IMR-90 (cell line): Measurements from ENCODE around the gene PTN. TPM values are rescaled to one million over a fixed set of nuclear protein-coding genes. Genes with fewer than 3 reads are reported as not detected.

Source experiments
- ATAC-seq: fragments of 200-7000 bp; cut with Tn5 transposase; 2 replicates; pipeline ENCODE4 v1.9.1; 2020; ENCODE audit warnings: low read depth, mild to moderate bottlenecking, moderate library complexity
- BruUV-seq: library from RNA; stranded (reverse); fragments of 400-500 nt; replicated peaks from 2 replicates; lab custom pipeline; 2021; lab: Mats Ljungman, UMichigan
- CTCF ChIA-PET: fragments of 300-600 bp; formaldehyde crosslinking; extraction: SDS; loops from one replicate; lab custom pipeline; 2021; ENCODE audit warnings: antibody characterized with exemption; lab: Yijun Ruan, JAX
- POLR2A ChIA-PET: fragments of 300-600 bp; sonication (Branson Sonifier 250); formaldehyde crosslinking; loops from one replicate; lab custom pipeline; 2022; ENCODE audit warnings: antibody characterized with exemption; ENCODE audit not compliant: unreplicated experiment; lab: Charles Lee
- DNase-seq: peaks from one replicate; pipeline ENCODE4 v3.0.0; 2013
- H2AFZ ChIP-seq: replicated peaks from 2 replicates; pipeline ENCODE3; 2013; ENCODE audit warnings: low read length, mild to moderate bottlenecking; ENCODE audit not compliant: poor library complexity
- H2AK5ac ChIP-seq: 2 replicates; pipeline ENCODE4 v1.6.1; 2013; ENCODE audit warnings: low read depth, low read length, inconsistent platforms
- H2AK9ac ChIP-seq: replicated peaks from 2 replicates; pipeline ENCODE3; 2013; ENCODE audit warnings: mild to moderate bottlenecking, low read depth, low read length, moderate library complexity; ENCODE audit not compliant: poor library complexity
- H2BK120ac ChIP-seq: 2 replicates; pipeline ENCODE4 v1.6.1; 2013; ENCODE audit warnings: low read depth, low read length, inconsistent platforms
- H2BK15ac ChIP-seq: 3 replicates; pipeline ENCODE4 v1.6.1; 2013; ENCODE audit warnings: low read depth, low read length, inconsistent platforms
- H2BK20ac ChIP-seq: 2 replicates; pipeline ENCODE4 v1.6.1; 2013; ENCODE audit warnings: low read depth, mild to moderate bottlenecking, inconsistent platforms, low read length, moderate library complexity
- H2BK5ac ChIP-seq: 2 replicates; pipeline ENCODE4 v1.6.1; 2013; ENCODE audit warnings: mild to moderate bottlenecking, low read depth, low read length, inconsistent platforms; ENCODE audit not compliant: poor library complexity, severe bottlenecking
- H3K14ac ChIP-seq: replicated peaks from 2 replicates; pipeline ENCODE4 v1.6.1; 2013; ENCODE audit warnings: low read depth, low read length, inconsistent platforms
- H3K18ac ChIP-seq: 2 replicates; pipeline ENCODE4 v1.6.1; 2013; ENCODE audit warnings: low read depth, low read length, control low read depth
- H3K23ac ChIP-seq: 2 replicates; pipeline ENCODE4 v1.6.1; 2013; ENCODE audit warnings: low read depth, low read length, inconsistent platforms
- H3K27ac ChIP-seq: 2 replicates; pipeline ENCODE4 v1.5.1; 2013; ENCODE audit warnings: mild to moderate bottlenecking, control low read depth, low read length; ENCODE audit not compliant: insufficient read depth
- H3K27me3 ChIP-seq: 2 replicates; pipeline ENCODE4 v1.6.1; 2013; ENCODE audit warnings: low read length; ENCODE audit not compliant: control insufficient read depth, insufficient read depth
- H3K36me3 ChIP-seq: 2 replicates; pipeline ENCODE4 v1.6.1; 2013; ENCODE audit warnings: low read length, mixed read lengths; ENCODE audit not compliant: control insufficient read depth, insufficient read depth
- H3K4ac ChIP-seq: 2 replicates; pipeline ENCODE4 v1.6.1; 2013; ENCODE audit warnings: low read depth, low read length, inconsistent platforms
- H3K4me1 ChIP-seq: 2 replicates; pipeline ENCODE4 v1.6.1; 2013; ENCODE audit warnings: low read length, mixed read lengths; ENCODE audit not compliant: control insufficient read depth, insufficient read depth
- H3K4me2 ChIP-seq: 2 replicates; pipeline ENCODE4 v1.6.1; 2013; ENCODE audit warnings: low read depth, mild to moderate bottlenecking, control low read depth, low read length, moderate library complexity
- H3K4me3 ChIP-seq: 2 replicates; pipeline ENCODE4 v1.5.1; 2013; ENCODE audit warnings: low read depth, mild to moderate bottlenecking, control low read depth, low read length, moderate library complexity; ENCODE audit not compliant: insufficient read depth
- H3K56ac ChIP-seq: 2 replicates; pipeline ENCODE4 v1.6.1; 2013; ENCODE audit warnings: low read length, inconsistent platforms; ENCODE audit not compliant: insufficient read depth; ENCODE audit errors: extremely low read depth
- H3K79me1 ChIP-seq, 2 experiments: 2 replicates each; pipeline ENCODE4 v1.6.1; 2013; ENCODE audit warnings: low read length in 2 of 2, inconsistent platforms in 1 of 2, low read depth in 1 of 2
- H3K9ac ChIP-seq: 2 replicates; pipeline ENCODE4 v1.6.1; 2013; ENCODE audit warnings: low read depth, low read length, control low read depth
- H3K9me1 ChIP-seq: 2 replicates; pipeline ENCODE4 v1.6.1; 2013; ENCODE audit warnings: low read length, inconsistent platforms; ENCODE audit not compliant: insufficient read depth
- H3K9me3 ChIP-seq: 2 replicates; pipeline ENCODE4 v1.6.1; 2013; ENCODE audit warnings: low read length; ENCODE audit not compliant: control insufficient read depth, insufficient read depth
- H4K20me1 ChIP-seq: 2 replicates; pipeline ENCODE4 v1.6.1; 2013; ENCODE audit warnings: low read length, inconsistent platforms; ENCODE audit not compliant: insufficient read depth
- H4K5ac ChIP-seq: 2 replicates; pipeline ENCODE4 v1.6.1; 2013; ENCODE audit warnings: mild to moderate bottlenecking, low read depth, low read length, control low read depth
- H4K8ac ChIP-seq, 2 experiments: 2 replicates each; pipeline ENCODE4 v1.6.1; 2013; ENCODE audit warnings: low read depth in 2 of 2, low read length in 2 of 2, control low read depth in 1 of 2, inconsistent platforms in 1 of 2
- H4K91ac ChIP-seq: 2 replicates; pipeline ENCODE4 v1.6.1; 2013; ENCODE audit warnings: low read depth, low read length, inconsistent platforms; ENCODE audit not compliant: insufficient read depth
- CEBPB ChIP-seq: IDR thresholded peaks from 2 replicates; pipeline ENCODE4 v1.6.1; 2012; ENCODE audit warnings: low read depth, low read length, improper control_type of control experiment
- CHD1 ChIP-seq: IDR thresholded peaks from 2 replicates; pipeline ENCODE4 v1.6.1; 2012; ENCODE audit warnings: low read depth, low read length, improper control_type of control experiment
- MAZ ChIP-seq: IDR thresholded peaks from 2 replicates; pipeline ENCODE4 v1.6.1; 2012; ENCODE audit warnings: low read depth, mild to moderate bottlenecking, low read length, improper control_type of control experiment, moderate library complexity, borderline replicate concordance
- MXI1 ChIP-seq: IDR thresholded peaks from 2 replicates; pipeline ENCODE4 v1.6.1; 2012; ENCODE audit warnings: low read depth, mild to moderate bottlenecking, low read length, moderate library complexity, borderline replicate concordance
- NFE2L2 ChIP-seq: fragments of 150-350 bp; IDR thresholded peaks from 2 replicates; pipeline ENCODE4 v1.6.1; 2016; ENCODE audit warnings: low read depth, mild to moderate bottlenecking, low read length
- POLR2A ChIP-seq: IDR thresholded peaks from 2 replicates; pipeline ENCODE4 v1.6.1; 2012; ENCODE audit warnings: mild to moderate bottlenecking, low read depth, low read length
- RAD21 ChIP-seq: IDR thresholded peaks from 2 replicates; pipeline ENCODE4 v1.6.1; 2012; ENCODE audit warnings: low read length, improper control_type of control experiment
- SMC3 ChIP-seq: fragments of 150-350 bp; IDR thresholded peaks from 2 replicates; pipeline ENCODE4 v1.6.1; 2016; ENCODE audit warnings: low read depth, mild to moderate bottlenecking, antibody characterized with exemption, low read length, moderate library complexity
- WGBS, 2 experiments: methylation state at CpG; one replicate each; pipeline versions ENCODE4 v1.1.5 to v1.1.7; 2013; ENCODE audit warnings: missing lambda C conversion rate in 2 of 2; ENCODE audit not compliant: insufficient read length in 1 of 2; ENCODE audit errors: extremely low coverage in 2 of 2; 5-methylcytosine and 5-hydroxymethylcytosine counted together
- dilution Hi-C: fragments of 300-500 bp; cut with HindIII; formaldehyde crosslinking; loops from one replicate; pipeline ENCODE4 v1.14.3; 2018; ENCODE audit warnings: low sequenced_read_pairs; ENCODE audit not compliant: unreplicated experiment
- in situ Hi-C: fragments of 300-500 bp; cut with MboI; formaldehyde crosslinking; loops from 3 replicates; pipeline ENCODE4 v1.14.3; 2019; ENCODE audit warnings: low sequenced_read_pairs, inconsistent platforms, mixed read lengths
- intact Hi-C: fragments of 100-400 bp; cut with micrococcal nuclease; formaldehyde crosslinking; loops from 2 replicates; pipeline ENCODE4 v1.10.0; 2022
- polyA plus RNA-seq, 3 experiments: library from polyadenylated mRNA; depleted of rRNA; stranded (reverse); fragments of >200 nt; gene quantifications; 2 replicates each; pipeline ENCODE4 v1.2.3, GENCODE V29; 2012; ENCODE audit warnings: low replicate concordance in 1 of 3
- total RNA-seq: library from RNA; depleted of rRNA; stranded (reverse); fragments of >200 nt; gene quantifications from 2 replicates; pipeline ENCODE4 v1.2.3, GENCODE V29; 2012
- TF ChIP-seq, protein P1 (sequence below): conservative IDR thresholded peaks from 2 replicates; pipeline ENCODE4 v1.5.1; 2012; ENCODE audit warnings: mild to moderate bottlenecking, low read depth, low read length, improper control_type of control experiment
- TF ChIP-seq, protein P2 (sequence below): fragments of 150-350 bp; IDR thresholded peaks from 2 replicates; pipeline ENCODE4 v1.6.1; 2016; ENCODE audit warnings: low read depth, mild to moderate bottlenecking, low read length, moderate library complexity, borderline replicate concordance

The PTN gene
- total and polyA plus RNA-seq, 2 of the 4 experiments (the other 2 are of a cell fraction): 61.7 to 186 TPM

DNA sequence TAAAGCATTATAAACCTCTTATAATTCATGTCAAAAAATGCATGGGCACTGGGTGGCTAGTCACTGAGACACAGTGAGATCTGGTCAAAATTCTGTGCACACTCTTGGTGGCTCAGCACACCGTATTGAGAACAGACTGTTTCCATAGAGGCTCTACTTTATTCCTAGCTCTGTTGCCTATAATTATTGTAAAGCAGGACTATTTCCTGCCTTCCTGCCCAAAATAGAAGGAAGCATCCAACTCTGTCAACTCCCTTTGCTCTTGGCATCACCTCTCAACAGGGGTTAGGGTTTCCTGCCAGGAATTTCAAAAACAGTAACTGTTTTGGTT lies 45.1 kb downstream of the PTN start:
- intact Hi-C loops: no loop called here
- CTCF ChIA-PET: interaction anchor here (1.3 kb wide), 1 partner anchor 10 kb away, joined by 3 read pairs; no protein-coding TSS in a partner anchor

More for the DNA sequence above, 45.1 kb downstream of the PTN start:
- POLR2A ChIA-PET: no interaction called here
- DNase-seq: no peak
- H4K20me1 ChIP-seq: no peaks in the 10 kb centered on the region
- no CpG with 5 or more reads among the region's 1 CpG for WGBS, 2 experiments
- no peak overlapping the region for H3K14ac ChIP-seq
- H2AK9ac ChIP-seq: no peak overlapping the region
- H3K56ac ChIP-seq: no peak overlapping the region
- H2BK120ac ChIP-seq: no peak overlapping the region
- dilution Hi-C loops (no loop called here), in situ Hi-C loops (no loop called here)
- H3K27ac ChIP-seq: no peak overlapping the region
- no peak overlapping the region for H2BK20ac ChIP-seq
- no peak overlapping the region for H4K91ac ChIP-seq
- H2BK5ac ChIP-seq: no peak overlapping the region
- H3K36me3 ChIP-seq: no peaks in the 10 kb centered on the region
- H3K9ac ChIP-seq: no peak overlapping the region
- no peak overlapping the region for H2AK5ac ChIP-seq
- no peaks in the 10 kb centered on the region for H3K9me1 ChIP-seq
- H3K4me3 ChIP-seq: no peak overlapping the region
- H4K8ac ChIP-seq: no peak overlapping the region
- no peak overlapping the region for H3K4ac ChIP-seq
- H3K4me2 ChIP-seq: no peak overlapping the region
- H2BK15ac ChIP-seq: no peak overlapping the region
- no peak overlapping the region for H4K5ac ChIP-seq
- no peak for ATAC-seq
- no peaks in the 10 kb centered on the region for H3K9me3 ChIP-seq
- TF ChIP-seq CHD1: no peak
- no peak for TF ChIP-seq MAZ
- no peak for TF ChIP-seq RAD21
- TF ChIP-seq MXI1: no peak
- TF ChIP-seq NFE2L2: no peak
- TF ChIP-seq CEBPB: no peak
- TF ChIP-seq POLR2A: no peak
- TF ChIP-seq, protein P1, sequence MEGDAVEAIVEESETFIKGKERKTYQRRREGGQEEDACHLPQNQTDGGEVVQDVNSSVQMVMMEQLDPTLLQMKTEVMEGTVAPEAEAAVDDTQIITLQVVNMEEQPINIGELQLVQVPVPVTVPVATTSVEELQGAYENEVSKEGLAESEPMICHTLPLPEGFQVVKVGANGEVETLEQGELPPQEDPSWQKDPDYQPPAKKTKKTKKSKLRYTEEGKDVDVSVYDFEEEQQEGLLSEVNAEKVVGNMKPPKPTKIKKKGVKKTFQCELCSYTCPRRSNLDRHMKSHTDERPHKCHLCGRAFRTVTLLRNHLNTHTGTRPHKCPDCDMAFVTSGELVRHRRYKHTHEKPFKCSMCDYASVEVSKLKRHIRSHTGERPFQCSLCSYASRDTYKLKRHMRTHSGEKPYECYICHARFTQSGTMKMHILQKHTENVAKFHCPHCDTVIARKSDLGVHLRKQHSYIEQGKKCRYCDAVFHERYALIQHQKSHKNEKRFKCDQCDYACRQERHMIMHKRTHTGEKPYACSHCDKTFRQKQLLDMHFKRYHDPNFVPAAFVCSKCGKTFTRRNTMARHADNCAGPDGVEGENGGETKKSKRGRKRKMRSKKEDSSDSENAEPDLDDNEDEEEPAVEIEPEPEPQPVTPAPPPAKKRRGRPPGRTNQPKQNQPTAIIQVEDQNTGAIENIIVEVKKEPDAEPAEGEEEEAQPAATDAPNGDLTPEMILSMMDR: no peak
- TF ChIP-seq, protein P2, sequence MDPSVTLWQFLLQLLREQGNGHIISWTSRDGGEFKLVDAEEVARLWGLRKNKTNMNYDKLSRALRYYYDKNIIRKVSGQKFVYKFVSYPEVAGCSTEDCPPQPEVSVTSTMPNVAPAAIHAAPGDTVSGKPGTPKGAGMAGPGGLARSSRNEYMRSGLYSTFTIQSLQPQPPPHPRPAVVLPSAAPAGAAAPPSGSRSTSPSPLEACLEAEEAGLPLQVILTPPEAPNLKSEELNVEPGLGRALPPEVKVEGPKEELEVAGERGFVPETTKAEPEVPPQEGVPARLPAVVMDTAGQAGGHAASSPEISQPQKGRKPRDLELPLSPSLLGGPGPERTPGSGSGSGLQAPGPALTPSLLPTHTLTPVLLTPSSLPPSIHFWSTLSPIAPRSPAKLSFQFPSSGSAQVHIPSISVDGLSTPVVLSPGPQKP: no peak
- no peak for TF ChIP-seq SMC3
- H3K23ac ChIP-seq: no peak overlapping the region
- H2AFZ ChIP-seq: no peak overlapping the region
- BruUV-seq: no TSS peak
- H3K27me3 ChIP-seq: no peaks in the 10 kb centered on the region
- peaks cover 10 to 16% of the 10 kb centered on the region in 2 experiments; a peak in 3 of 4 replicates for H3K79me1 ChIP-seq
- no peak overlapping the region for H3K18ac ChIP-seq
- peaks cover 2% of the 10 kb centered on the region; the same call in 1 of the 2 replicates for H3K4me1 ChIP-seq
